Omental fat pad (tissue), 4 donors: Measurements from ENCODE around the gene NEK6. TPM values are rescaled to one million over a fixed set of nuclear protein-coding genes. Genes with fewer than 3 reads are reported as not detected.

Experiments
- ATAC-seq: fragments of 150-250 bp; one replicate; pipeline ENCODE4 v1.9.1; 2016; ENCODE audit warnings: mild to moderate bottlenecking, moderate library complexity; ENCODE audit not compliant: low FRiP score
- DNase-seq: peaks from one replicate; pipeline ENCODE4 v3.0.0-alpha.2; 2019; ENCODE audit warnings: low spot score
- CTCF ChIP-seq, 3 donors: fragments of 450-650 bp; IDR thresholded peaks; one replicate each; pipeline ENCODE4 v1.5.1; 2016 to 2017; ENCODE audit warnings: antibody characterized with exemption in 3 of 3, mild to moderate bottlenecking in 3 of 3, moderate library complexity in 2 of 3
- total RNA-seq, 4 donors: library from RNA; depleted of rRNA; stranded (reverse); fragments of >200 nt; gene quantifications; one replicate each; pipeline ENCODE4 v1.1.0, GENCODE V29; 2016

The NEK6 gene
- total RNA-seq, 4 donors from 2014 or later: 11.8 to 52.1 (median 29.0) TPM

GRCh38 chr9:124214116-124214515 is 43.6 kb upstream of the NEK6 start:
- no peak for TF ChIP-seq CTCF (IDR thresholded peaks at IDR 0.05)
- ATAC-seq (peak; percentile 19), DNase-seq (no peak)

GRCh38 chr9:124214596-124215367 is 43.0 kb upstream of the NEK6 start:
- DNase-seq (no peak), ATAC-seq (no peak)
- TF ChIP-seq CTCF (IDR thresholded peaks at IDR 0.05): no peak

- ATAC-seq (no peak), DNase-seq (no peak)
- TF ChIP-seq CTCF (IDR thresholded peaks at IDR 0.05): no peak
Observed at GRCh38 chr9:124215368-124215910, 42.3 kb upstream of the NEK6 start.

GRCh38 chr9:124215956-124216355 is 41.8 kb upstream of the NEK6 start:
- DNase-seq (no peak), ATAC-seq (no peak)
- TF ChIP-seq CTCF (IDR thresholded peaks at IDR 0.05): no peak

- TF ChIP-seq CTCF (IDR thresholded peaks at IDR 0.05): no peak
- DNase-seq (peak; percentile 21), ATAC-seq (no peak)
Observed at GRCh38 chr9:124216474-124217176, 41.1 kb upstream of the NEK6 start.

- TF ChIP-seq CTCF (IDR thresholded peaks at IDR 0.05): no peak
- ATAC-seq: no peak
- peak; percentile 17 for DNase-seq
Observed at GRCh38 chr9:124217836-124218437, 39.8 kb upstream of the NEK6 start.
